ENCODE data around the gene ABCC1.

- TF ChIP-seq EZH2 (IDR thresholded peaks at IDR 0.05; ENCODE audit: borderline replicate concordance, low read depth, low read length, poor library complexity, severe bottlenecking) (no peak), CTCF (conservative IDR thresholded peaks at IDR 0.05; ENCODE audit: low read depth, low read length) (no peak)
These were observed 205.8 kb downstream of the ABCC1 start for GRCh38 chr16:16155234-16155633.
